ENCODE measurements around the gene TTC34.

- TF ChIP-seq BACH1 (IDR thresholded peaks at IDR 0.05; ENCODE audit: borderline replicate concordance), result no peak
- no peak for TF ChIP-seq SMC3 (IDR thresholded peaks at IDR 0.05; ENCODE audit: borderline replicate concordance, low read length)
- TF ChIP-seq USF2 (IDR thresholded peaks at IDR 0.05; ENCODE audit: borderline replicate concordance, low read depth, low read length), result no peak
- TF ChIP-seq PBX3 (IDR thresholded peaks at IDR 0.05; ENCODE audit: insufficient replicate concordance, low read depth, low read length), result no peak
- TF ChIP-seq POLR2A (IDR thresholded peaks at IDR 0.05; ENCODE audit: low read depth, low read length), result no peak
- TF ChIP-seq FOXM1 (IDR thresholded peaks at IDR 0.05; ENCODE audit: low read depth, low read length), result no peak
- TF ChIP-seq, protein P1, sequence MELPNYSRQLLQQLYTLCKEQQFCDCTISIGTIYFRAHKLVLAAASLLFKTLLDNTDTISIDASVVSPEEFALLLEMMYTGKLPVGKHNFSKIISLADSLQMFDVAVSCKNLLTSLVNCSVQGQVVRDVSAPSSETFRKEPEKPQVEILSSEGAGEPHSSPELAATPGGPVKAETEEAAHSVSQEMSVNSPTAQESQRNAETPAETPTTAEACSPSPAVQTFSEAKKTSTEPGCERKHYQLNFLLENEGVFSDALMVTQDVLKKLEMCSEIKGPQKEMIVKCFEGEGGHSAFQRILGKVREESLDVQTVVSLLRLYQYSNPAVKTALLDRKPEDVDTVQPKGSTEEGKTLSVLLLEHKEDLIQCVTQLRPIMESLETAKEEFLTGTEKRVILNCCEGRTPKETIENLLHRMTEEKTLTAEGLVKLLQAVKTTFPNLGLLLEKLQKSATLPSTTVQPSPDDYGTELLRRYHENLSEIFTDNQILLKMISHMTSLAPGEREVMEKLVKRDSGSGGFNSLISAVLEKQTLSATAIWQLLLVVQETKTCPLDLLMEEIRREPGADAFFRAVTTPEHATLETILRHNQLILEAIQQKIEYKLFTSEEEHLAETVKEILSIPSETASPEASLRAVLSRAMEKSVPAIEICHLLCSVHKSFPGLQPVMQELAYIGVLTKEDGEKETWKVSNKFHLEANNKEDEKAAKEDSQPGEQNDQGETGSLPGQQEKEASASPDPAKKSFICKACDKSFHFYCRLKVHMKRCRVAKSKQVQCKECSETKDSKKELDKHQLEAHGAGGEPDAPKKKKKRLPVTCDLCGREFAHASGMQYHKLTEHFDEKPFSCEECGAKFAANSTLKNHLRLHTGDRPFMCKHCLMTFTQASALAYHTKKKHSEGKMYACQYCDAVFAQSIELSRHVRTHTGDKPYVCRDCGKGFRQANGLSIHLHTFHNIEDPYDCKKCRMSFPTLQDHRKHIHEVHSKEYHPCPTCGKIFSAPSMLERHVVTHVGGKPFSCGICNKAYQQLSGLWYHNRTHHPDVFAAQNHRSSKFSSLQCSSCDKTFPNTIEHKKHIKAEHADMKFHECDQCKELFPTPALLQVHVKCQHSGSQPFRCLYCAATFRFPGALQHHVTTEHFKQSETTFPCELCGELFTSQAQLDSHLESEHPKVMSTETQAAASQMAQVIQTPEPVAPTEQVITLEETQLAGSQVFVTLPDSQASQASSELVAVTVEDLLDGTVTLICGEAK (IDR thresholded peaks at IDR 0.05; ENCODE audit: borderline replicate concordance), result no peak
- TF ChIP-seq EP300 (IDR thresholded peaks at IDR 0.05; ENCODE audit: borderline replicate concordance in 1 of 2, control insufficient read depth in 1 of 2, low read depth in 2 of 2, low read length in 2 of 2), result no peak
- TF ChIP-seq CTCF (IDR thresholded peaks at IDR 0.05 in 2 of 3, conservative IDR thresholded peaks at IDR 0.05 in 1 of 3; ENCODE audit: control insufficient read depth in 2 of 3, extremely low read depth in 1 of 3, insufficient read depth in 1 of 3, low read depth in 3 of 3, low read length in 3 of 3), result no peak
- TF ChIP-seq ZNF274 (IDR thresholded peaks at IDR 0.05; ENCODE audit: insufficient read depth, insufficient read length), result no peak
- TF ChIP-seq, protein P2, sequence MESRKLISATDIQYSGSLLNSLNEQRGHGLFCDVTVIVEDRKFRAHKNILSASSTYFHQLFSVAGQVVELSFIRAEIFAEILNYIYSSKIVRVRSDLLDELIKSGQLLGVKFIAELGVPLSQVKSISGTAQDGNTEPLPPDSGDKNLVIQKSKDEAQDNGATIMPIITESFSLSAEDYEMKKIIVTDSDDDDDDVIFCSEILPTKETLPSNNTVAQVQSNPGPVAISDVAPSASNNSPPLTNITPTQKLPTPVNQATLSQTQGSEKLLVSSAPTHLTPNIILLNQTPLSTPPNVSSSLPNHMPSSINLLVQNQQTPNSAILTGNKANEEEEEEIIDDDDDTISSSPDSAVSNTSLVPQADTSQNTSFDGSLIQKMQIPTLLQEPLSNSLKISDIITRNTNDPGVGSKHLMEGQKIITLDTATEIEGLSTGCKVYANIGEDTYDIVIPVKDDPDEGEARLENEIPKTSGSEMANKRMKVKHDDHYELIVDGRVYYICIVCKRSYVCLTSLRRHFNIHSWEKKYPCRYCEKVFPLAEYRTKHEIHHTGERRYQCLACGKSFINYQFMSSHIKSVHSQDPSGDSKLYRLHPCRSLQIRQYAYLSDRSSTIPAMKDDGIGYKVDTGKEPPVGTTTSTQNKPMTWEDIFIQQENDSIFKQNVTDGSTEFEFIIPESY (IDR thresholded peaks at IDR 0.05), result no peak
- no peak for TF ChIP-seq YY1 (IDR thresholded peaks at IDR 0.05; ENCODE audit: low read depth, low read length)
These were observed 31.3 kb upstream of the TTC34 start for GRCh38 chr1:2832506-2833453.

All from GM12878 (cell line).